Activated naive CD8-positive, alpha-beta T cell treated with anti-CD3 and anti-CD28 coated beads, Interleukin-2, amount 10 ng/mL, durations not matched to agents 7 days and 5 days (primary cell): ENCODE measurements around the gene PELI1. TPM values are rescaled to one million over a fixed set of nuclear protein-coding genes. Genes with fewer than 3 reads are reported as not detected.

ENCODE experiments used
- ATAC-seq: fragments of 150-1000 bp; cut with Tn5 transposase; one replicate; pipeline ENCODE4 v1.10.0; 2021; ENCODE audit warnings: low read depth, moderate library complexity
- POLR2A ChIA-PET: fragments of 350-600 bp; sonication (Branson Sonifier 250); formaldehyde crosslinking; loops from one replicate; lab custom pipeline; 2021; ENCODE audit warnings: antibody characterized with exemption; lab: Charles Lee
- DNase-seq: peaks from one replicate; pipeline ENCODE4 v3.0.0; 2021
- H3K27ac Mint-ChIP-seq: one replicate; pipeline ENCODE4 v1.8.0; 2022; ENCODE audit warnings: mild to moderate bottlenecking, mixed read lengths
- H3K27me3 Mint-ChIP-seq: one replicate; pipeline ENCODE4 v1.8.0; 2022; ENCODE audit warnings: mild to moderate bottlenecking, moderate library complexity, mixed read lengths
- H3K36me3 Mint-ChIP-seq: one replicate; pipeline ENCODE4 v1.8.0; 2021; ENCODE audit warnings: mild to moderate bottlenecking, mixed read lengths
- H3K4me1 Mint-ChIP-seq: one replicate; pipeline ENCODE4 v1.8.0; 2021; ENCODE audit warnings: mixed read lengths
- H3K4me3 Mint-ChIP-seq: one replicate; pipeline ENCODE4 v1.8.0; 2022; ENCODE audit warnings: mild to moderate bottlenecking, moderate library complexity, mixed read lengths
- H3K9me3 Mint-ChIP-seq: one replicate; pipeline ENCODE4 v1.8.0; 2021; ENCODE audit warnings: mixed read lengths
- total RNA-seq, 2 experiments: library from RNA; stranded (reverse); gene quantifications; one replicate each; pipeline ENCODE4 v1.2.3, GENCODE V29; 2021

The PELI1 gene
- total RNA-seq, 2 experiments from 2014 or later: 22.6 to 25.7 TPM

DNA sequence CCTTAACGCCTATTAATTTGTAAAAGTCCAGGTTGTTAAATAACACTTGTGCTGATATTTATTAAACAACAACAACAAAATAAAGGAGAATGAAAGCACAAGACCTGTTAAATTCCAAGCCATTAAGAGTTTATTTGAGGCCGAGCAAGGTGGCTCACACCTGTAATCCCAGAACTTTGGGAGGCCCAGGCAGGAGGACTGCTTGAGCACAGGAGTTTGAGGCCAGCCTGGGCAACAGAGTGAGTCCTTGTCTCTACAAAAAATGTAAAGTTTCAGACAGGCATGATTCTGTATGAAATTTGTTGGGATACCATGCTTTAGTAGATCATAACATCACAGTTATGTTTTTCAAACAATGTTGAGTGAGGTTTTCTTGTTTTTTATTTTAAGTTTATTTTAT, 17.1 kb downstream of the PELI1 start:
- no peaks in the 10 kb centered on the region for H3K9me3 Mint-ChIP-seq
- H3K4me1 Mint-ChIP-seq: peaks cover 21% of the 10 kb centered on the region
- DNase-seq (no peak), ATAC-seq (no peak)
- H3K36me3 Mint-ChIP-seq: peaks cover 24% of the 10 kb centered on the region
- no peaks in the 10 kb centered on the region for H3K27me3 Mint-ChIP-seq
- POLR2A ChIA-PET: no interaction called here
- no peak overlapping the region for H3K27ac Mint-ChIP-seq
- H3K4me3 Mint-ChIP-seq: no peak overlapping the region

DNA sequence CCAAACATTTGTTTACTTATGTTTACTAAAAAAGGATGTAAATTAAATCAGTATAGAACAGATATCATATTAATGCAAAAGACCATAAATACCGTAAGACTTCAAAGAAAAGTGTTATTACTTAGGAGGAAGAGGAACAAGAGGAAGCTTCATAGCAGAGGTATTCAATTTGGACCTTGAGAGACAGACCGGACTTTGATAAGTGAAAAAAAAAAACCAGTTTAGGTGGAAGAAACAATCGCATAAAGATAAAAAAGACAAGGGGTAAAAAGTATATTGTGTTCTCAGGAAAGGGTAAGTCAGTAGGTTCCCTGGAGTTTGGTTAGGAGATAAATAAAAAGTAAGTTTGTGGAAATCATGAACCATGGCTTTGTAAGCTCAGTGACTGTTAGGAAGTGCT, 17.6 kb downstream of the PELI1 start:
- DNase-seq (no peak), ATAC-seq (no peak)
- Mint-ChIP-seq H3K27ac (no peak overlapping the region), H3K27me3 (no peaks in the 10 kb centered on the region), H3K36me3 (peaks cover 19% of the 10 kb centered on the region), H3K9me3 (no peaks in the 10 kb centered on the region), H3K4me1 (peaks cover 16% of the 10 kb centered on the region), H3K4me3 (no peak overlapping the region)
- POLR2A ChIA-PET: no interaction called here

DNA sequence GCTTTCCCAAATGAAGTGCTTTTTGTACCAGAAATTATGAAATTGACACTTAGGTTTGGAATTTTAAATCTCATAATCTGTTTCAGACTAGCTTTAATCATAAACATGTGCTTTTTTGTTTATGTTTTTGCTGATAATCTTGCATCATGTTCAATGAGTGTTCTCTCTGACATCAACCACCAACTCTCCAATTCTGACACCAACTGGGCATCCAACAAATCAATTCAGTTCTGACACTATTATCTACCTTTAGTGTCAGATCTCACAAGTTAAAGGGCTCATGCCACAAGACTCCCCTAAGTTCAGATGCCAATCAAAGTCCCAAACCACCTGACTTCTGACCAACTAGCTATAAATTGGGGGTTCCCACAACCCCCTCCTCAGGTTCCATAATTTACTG, 19.6 kb downstream of the PELI1 start:
- no peak for ATAC-seq
- DNase-seq: no peak
- H3K27me3 Mint-ChIP-seq: no peaks in the 10 kb centered on the region
- POLR2A ChIA-PET: interaction anchor here (1.1 kb wide), 1 partner anchor 400 kb away, joined by 3 read pairs; no protein-coding TSS in a partner anchor
- H3K4me3 Mint-ChIP-seq: no peak overlapping the region
- H3K36me3 Mint-ChIP-seq: peaks cover 18% of the 10 kb centered on the region
- peaks cover 13% of the 10 kb centered on the region for H3K4me1 Mint-ChIP-seq
- H3K27ac Mint-ChIP-seq: no peak overlapping the region
- no peaks in the 10 kb centered on the region for H3K9me3 Mint-ChIP-seq

DNA sequence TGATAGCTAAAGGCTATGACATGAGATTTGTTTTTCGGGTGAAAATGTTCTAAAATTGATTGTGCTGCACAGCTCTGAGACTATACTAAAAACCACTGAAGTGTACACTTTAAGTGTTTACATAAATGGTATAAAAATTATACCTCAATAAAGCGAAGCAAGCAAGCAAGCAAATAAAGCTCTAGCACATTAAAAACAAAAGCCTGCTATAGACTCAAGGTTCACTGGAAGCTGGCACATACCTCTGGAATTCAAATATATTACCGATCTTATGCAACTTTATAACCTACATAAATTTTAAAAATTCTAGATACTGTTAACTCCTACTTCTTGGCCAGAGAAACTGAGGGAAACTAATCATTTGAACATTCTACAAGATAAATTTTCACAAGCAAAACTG, 20.1 kb downstream of the PELI1 start:
- POLR2A ChIA-PET: interaction anchor here (1.1 kb wide), 1 partner anchor 401 kb away, joined by 3 read pairs; no protein-coding TSS in a partner anchor
- Mint-ChIP-seq H3K27ac (no peak overlapping the region), H3K4me3 (no peak overlapping the region), H3K9me3 (no peaks in the 10 kb centered on the region), H3K27me3 (no peaks in the 10 kb centered on the region), H3K36me3 (peaks cover 19% of the 10 kb centered on the region), H3K4me1 (peaks cover 13% of the 10 kb centered on the region)
- ATAC-seq (no peak), DNase-seq (no peak)

DNA sequence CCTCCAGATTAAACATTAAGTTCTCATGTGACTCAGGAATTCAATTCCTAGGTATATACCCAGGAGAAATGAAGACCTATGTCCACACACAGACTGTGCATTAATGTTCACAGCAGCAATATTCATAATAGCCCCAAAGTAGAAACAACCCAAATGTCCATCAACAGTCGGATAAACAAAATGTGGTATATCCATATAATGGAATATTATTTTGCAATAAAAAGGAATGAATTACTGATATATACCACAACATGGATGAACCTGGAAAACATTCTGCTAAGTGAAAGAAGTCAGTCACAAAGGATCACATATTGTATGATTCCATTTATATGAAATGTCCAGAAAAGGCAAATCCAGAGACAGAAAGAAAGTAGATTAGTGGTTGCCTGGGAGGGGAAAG, 20.5 kb downstream of the PELI1 start:
- Mint-ChIP-seq H3K36me3 (peaks cover 19% of the 10 kb centered on the region), H3K9me3 (no peaks in the 10 kb centered on the region), H3K27me3 (no peaks in the 10 kb centered on the region), H3K4me1 (peaks cover 13% of the 10 kb centered on the region), H3K27ac (no peak overlapping the region), H3K4me3 (no peak overlapping the region)
- no peak for DNase-seq
- no peak for ATAC-seq
- POLR2A ChIA-PET: no interaction called here

DNA sequence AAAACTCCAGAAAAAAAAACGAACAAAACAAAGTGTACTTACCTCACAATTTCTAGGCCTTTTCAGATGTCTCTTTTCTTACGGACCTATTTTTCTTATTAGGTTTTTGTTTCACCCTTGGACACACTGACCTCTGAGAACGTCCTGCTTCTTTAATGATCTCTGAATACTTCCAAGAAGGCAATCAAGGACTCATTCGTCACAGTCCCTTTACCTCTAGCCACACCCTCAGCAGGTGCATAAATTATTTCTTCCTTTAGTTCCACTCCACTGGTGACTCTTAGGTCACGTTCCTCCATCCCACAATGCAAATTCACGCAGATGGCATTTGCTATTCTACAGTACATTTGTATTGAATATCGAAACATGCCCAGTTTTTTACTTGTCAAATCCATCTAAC, 21.9 kb downstream of the PELI1 start:
- Mint-ChIP-seq H3K36me3 (peaks cover 16% of the 10 kb centered on the region), H3K27ac (no peak overlapping the region), H3K4me1 (peaks cover 11% of the 10 kb centered on the region), H3K4me3 (no peak overlapping the region), H3K9me3 (no peaks in the 10 kb centered on the region), H3K27me3 (no peaks in the 10 kb centered on the region)
- POLR2A ChIA-PET: interaction anchor here (0.7 kb wide), 1 partner anchor 20 kb away, joined by 3 read pairs; no protein-coding TSS in a partner anchor
- DNase-seq: no peak
- ATAC-seq: no peak

DNA sequence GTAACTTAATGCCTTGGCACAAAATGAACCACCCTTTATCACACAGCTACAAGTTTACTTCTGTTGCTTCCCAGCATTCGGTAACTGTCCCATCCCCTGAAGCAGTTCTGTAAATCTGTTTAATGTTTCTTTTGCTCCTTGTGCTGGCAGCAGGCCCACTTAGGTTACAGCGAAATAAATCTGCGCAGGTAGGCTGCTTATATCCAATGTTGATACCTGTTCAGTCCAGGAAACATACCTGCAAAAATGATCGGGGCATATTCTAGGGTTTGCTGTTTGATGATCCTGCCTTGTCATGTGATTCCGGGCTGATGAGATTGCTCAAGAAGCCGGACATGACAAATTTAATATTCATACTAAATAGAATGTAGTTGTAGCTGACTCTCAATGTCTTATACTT, 23.3 kb downstream of the PELI1 start:
- ATAC-seq (no peak), DNase-seq (no peak)
- peaks cover 16% of the 10 kb centered on the region for H3K4me1 Mint-ChIP-seq
- no peak overlapping the region for H3K4me3 Mint-ChIP-seq
- H3K36me3 Mint-ChIP-seq: peaks cover 9% of the 10 kb centered on the region
- H3K27me3 Mint-ChIP-seq: no peaks in the 10 kb centered on the region
- no peak overlapping the region for H3K27ac Mint-ChIP-seq
- H3K9me3 Mint-ChIP-seq: no peaks in the 10 kb centered on the region
- POLR2A ChIA-PET: no interaction called here

DNA sequence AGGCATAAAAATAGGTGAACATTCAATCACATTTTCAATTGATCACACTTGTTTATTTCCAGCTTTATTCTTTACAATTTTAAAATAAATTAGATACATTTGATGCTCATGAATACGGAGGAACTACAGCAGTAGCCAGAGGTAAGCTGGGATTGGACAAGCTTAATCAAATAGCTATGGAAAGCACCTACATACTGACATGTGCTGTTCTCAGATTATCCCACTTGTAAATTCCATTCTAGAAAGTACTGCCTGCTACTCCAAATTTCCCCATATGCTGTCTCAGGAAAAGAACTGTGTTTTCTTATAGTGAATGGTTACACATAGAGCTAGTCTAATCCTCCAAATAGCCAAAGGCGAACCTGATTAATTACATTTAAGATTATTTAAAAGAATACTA, 24.2 kb downstream of the PELI1 start:
- POLR2A ChIA-PET: no interaction called here
- DNase-seq (no peak), ATAC-seq (no peak)
- Mint-ChIP-seq H3K4me1 (peaks cover 24% of the 10 kb centered on the region), H3K4me3 (no peak overlapping the region), H3K36me3 (peaks cover 7% of the 10 kb centered on the region), H3K27me3 (no peaks in the 10 kb centered on the region), H3K9me3 (no peaks in the 10 kb centered on the region), H3K27ac (no peak overlapping the region)

DNA sequence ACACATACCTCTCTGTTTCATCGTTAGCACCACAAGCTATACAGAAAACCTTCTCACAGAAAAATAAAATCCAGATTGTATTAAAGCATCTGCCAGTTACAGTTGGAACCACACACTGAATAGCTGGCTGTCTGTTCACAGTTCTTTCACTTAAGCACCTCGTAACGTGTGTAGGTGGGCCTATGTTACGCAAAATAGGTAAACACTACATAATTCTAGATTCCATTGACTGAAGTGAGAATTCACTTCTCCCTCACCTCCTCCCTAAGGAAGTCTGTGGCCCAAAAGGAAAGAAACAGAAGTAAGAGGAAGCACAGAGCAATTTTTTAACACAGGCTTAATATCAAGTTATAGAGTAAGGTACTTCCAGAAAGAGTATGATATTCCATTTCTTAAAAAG, 24.9 kb downstream of the PELI1 start:
- Mint-ChIP-seq H3K4me3 (no peak overlapping the region), H3K9me3 (no peaks in the 10 kb centered on the region), H3K27me3 (no peaks in the 10 kb centered on the region), H3K4me1 (peaks cover 26% of the 10 kb centered on the region), H3K36me3 (peaks cover 7% of the 10 kb centered on the region), H3K27ac (no peak overlapping the region)
- no peak for ATAC-seq
- DNase-seq: no peak
- POLR2A ChIA-PET: no interaction called here

DNA sequence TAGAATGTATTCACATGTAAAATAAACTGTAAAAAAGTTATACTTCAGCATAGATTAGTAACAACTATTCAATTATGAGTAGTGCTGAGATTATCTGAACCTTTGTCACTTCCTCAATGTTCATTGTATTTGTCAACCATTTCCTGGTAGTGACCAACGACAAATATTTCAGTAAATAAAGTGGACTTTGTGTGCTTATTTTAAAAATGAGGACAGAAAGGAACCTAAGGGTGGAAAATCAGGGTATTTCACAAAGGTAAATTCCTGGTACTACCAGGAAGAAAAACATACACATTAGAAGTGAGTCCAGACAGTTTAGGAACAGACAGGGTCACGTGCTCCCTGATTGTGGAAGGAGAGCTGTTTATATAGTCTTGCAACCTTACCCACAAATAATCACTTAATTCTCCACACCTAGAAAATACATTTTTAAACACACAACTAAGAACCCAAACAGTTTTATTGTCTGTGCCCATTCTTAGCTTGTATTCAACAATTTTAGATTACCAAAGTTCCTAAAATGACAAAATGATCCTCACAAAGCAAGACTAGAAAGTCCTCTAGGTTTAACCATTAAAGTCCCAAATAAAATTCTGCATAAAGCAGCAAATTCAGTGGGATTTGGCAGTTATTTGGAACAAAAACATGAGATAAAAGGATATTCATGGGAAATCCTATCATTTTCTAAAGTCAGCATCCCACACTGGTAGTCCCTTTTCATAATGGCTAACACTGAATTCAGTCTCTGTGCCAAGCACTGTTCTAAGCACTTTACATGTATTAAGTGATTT, 28.2 kb downstream of the PELI1 start:
- no peak for ATAC-seq
- POLR2A ChIA-PET: no interaction called here
- no peak overlapping the region for H3K27ac Mint-ChIP-seq

DNA sequence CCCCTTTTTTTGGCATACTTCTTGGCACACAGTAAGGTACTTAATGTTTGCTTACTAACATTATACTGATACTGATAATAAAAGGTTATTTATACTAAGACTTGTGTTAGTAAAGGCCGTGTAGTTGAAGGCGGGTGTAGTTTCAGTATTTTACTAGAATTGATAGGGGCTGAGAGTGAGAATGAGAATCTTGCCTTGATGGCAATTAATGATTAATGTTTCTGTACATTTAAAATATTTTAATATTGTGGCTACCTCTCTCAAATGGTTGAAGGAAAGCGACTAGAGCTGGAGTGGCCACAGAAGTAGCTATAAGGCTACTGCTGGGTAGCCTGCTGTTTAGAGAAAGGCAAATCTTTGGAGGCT, 29.3 kb downstream of the PELI1 start:
- H3K36me3 Mint-ChIP-seq: peaks cover 5% of the 10 kb centered on the region
- H3K4me1 Mint-ChIP-seq: peaks cover 40% of the 10 kb centered on the region

More for the DNA sequence above, 28.2 kb downstream of the PELI1 start:
- Mint-ChIP-seq H3K9me3 (no peaks in the 10 kb centered on the region), H3K36me3 (peaks cover 3% of the 10 kb centered on the region), H3K4me1 (peaks cover 35% of the 10 kb centered on the region), H3K27me3 (no peaks in the 10 kb centered on the region), H3K4me3 (no peak overlapping the region)
- no peak for DNase-seq

DNA sequence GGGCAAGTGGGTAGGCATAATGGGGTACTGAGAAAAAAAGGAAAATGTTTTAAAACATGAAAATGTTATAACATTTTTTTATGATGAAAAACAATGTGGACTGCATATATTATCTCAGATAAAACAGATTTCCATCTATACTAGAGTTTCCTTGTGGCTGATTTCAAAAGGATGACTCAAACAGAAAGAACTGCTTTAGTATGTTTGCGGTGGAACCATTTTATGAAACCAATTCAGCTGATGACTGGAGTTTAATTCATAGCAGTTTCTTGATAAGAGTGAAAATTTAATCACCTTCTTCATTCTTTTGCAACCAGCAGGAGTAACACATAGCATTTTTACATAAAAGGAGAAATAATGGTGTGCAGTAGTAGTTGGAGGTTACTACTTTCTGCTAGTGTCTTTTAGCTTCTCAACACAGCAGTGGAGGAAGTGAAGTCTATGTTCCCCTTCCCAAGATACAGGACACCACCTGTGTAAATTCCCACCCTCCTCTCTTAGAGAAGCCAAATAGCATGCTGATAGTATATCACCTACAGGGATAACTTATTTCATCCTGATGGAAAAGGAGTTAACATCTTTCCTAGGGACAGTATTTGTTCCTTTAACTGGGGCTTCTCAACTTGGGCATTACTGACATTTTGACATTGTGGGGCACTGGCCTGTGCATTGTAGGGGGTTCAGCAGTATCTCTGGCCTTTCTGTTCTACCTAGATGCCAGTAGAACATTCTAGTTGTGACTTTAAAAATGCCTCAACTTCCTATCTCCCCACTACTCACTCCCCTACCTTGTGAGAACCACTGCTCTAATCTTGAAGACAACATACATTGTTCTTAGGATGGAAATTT, 29.9 kb downstream of the PELI1 start:
- DNase-seq: no peak
- peak overlapping the region; percentile 87 for H3K27ac Mint-ChIP-seq
- no peaks in the 10 kb centered on the region for H3K9me3 Mint-ChIP-seq
- H3K27me3 Mint-ChIP-seq: no peaks in the 10 kb centered on the region
- peaks cover 7% of the 10 kb centered on the region for H3K36me3 Mint-ChIP-seq
- peaks cover 43% of the 10 kb centered on the region for H3K4me1 Mint-ChIP-seq
- peak overlapping the region; percentile 73 for H3K4me3 Mint-ChIP-seq
- POLR2A ChIA-PET: no interaction called here
- peak; percentile 77 for ATAC-seq

More for the DNA sequence above, 29.3 kb downstream of the PELI1 start:
- POLR2A ChIA-PET: no interaction called here
- Mint-ChIP-seq H3K4me3 (peak overlapping the region; percentile 73), H3K27ac (peak overlapping the region; percentile 87), H3K27me3 (no peaks in the 10 kb centered on the region), H3K9me3 (no peaks in the 10 kb centered on the region)
- ATAC-seq (no peak), DNase-seq (no peak)

DNA sequence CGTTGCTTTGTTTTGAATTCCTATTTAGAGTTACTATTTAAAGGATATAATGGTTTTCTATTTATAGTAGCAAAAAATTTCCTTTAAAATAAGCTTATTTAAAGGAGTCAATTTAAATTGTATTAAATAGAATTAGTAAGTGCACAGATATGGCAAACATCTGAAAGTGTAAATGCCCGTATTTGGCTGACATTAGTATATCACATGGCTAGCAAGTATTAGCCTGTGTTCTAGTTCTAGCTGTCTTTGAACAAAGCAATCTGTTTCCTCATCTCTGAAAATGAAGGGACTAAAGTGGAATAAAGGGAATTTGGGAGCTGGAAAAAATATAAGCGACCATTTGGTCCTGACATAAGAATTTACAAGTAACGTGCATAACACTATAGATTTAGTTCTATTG, 32.2 kb downstream of the PELI1 start:
- no peaks in the 10 kb centered on the region for H3K27me3 Mint-ChIP-seq
- POLR2A ChIA-PET: no interaction called here
- DNase-seq: no peak
- H3K27ac Mint-ChIP-seq: no peak overlapping the region
- H3K9me3 Mint-ChIP-seq: no peaks in the 10 kb centered on the region
- H3K4me1 Mint-ChIP-seq: peaks cover 44% of the 10 kb centered on the region
- no peak for ATAC-seq
- peaks cover 11% of the 10 kb centered on the region for H3K36me3 Mint-ChIP-seq
- H3K4me3 Mint-ChIP-seq: no peak overlapping the region

DNA sequence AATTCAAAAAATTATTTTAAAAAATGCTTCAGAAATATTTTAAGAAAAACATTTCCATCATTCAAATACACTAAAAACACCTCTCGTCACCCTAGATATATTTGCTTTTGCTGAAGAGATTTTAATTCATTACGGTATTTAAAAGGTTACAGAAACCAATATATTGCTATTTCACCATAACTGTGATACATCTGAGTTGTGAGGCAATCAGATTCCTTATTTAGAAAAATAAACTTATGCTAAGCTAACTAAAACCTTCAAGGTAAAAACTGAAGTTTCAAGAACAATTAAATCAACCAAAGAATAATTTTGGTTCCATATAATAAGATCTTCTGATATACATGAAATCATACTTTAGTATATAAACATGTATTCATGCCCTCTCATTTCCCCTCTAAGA, 32.8 kb downstream of the PELI1 start:
- POLR2A ChIA-PET: no interaction called here
- peaks cover 42% of the 10 kb centered on the region for H3K4me1 Mint-ChIP-seq
- no peak overlapping the region for H3K27ac Mint-ChIP-seq
- H3K36me3 Mint-ChIP-seq: peaks cover 14% of the 10 kb centered on the region
- H3K4me3 Mint-ChIP-seq: no peak overlapping the region
- no peaks in the 10 kb centered on the region for H3K27me3 Mint-ChIP-seq
- H3K9me3 Mint-ChIP-seq: no peaks in the 10 kb centered on the region
- no peak for DNase-seq
- ATAC-seq: no peak
